ENCODE data around the gene TBC1D21. TPM values are rescaled to one million over a fixed set of nuclear protein-coding genes. Genes with fewer than 3 reads are reported as not detected.

TBC1D21 gene
- polyA plus RNA-seq, 1 donor from 2014 or later = not detected

DNA sequence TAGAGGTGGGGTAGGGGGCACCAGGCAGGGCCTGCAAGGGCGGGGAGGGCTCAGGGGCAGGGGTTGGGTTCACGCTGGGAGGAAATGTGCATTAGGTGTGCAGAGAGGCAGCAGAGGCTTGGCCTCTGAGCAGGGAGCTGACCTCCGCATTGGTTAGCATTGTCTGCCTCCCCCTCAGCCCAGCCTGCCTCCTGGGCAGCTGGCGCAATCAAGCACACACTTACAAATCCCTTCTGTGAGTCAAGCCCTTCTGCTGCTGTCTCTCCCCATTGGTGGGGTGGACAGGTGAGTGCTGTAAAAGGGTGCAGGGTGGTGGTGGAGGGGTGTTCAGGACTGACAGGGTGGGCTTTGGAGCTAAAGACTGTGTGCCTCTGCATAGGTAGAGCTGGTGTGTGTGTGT lies 62.2 kb downstream of the TBC1D21 start:
- Histone ChIP-seq H3K27me3 (ENCODE audit: insufficient read depth, low read depth, low read length) (no peaks in the 10 kb centered on the region), H3K9ac (ENCODE audit: low read length) (no peak overlapping the region)

GRCh38 chr15:73936181-73936580 lies 62.8 kb downstream of the TBC1D21 start:
- Histone ChIP-seq H4K20me1 (ENCODE audit: insufficient read depth) (no peaks in the 10 kb centered on the region), H3K4me3 (ENCODE audit: low read length) (no peak overlapping the region), H3K36me3 (ENCODE audit: insufficient read depth, low read length) (no peaks in the 10 kb centered on the region), H3F3A (ENCODE audit: insufficient read depth, low read length, poor library complexity, severe bottlenecking) (no peaks in the 10 kb centered on the region), H3K79me2 (replicated peaks; ENCODE audit: insufficient read depth, low read length) (no peaks in the 10 kb centered on the region), H3K9me3 (ENCODE audit: low read length) (no peaks in the 10 kb centered on the region), H3K4me2 (ENCODE audit: low read length) (no peak overlapping the region), H3K9me2 (ENCODE audit: insufficient read depth, low read length) (no peaks in the 10 kb centered on the region), H3K27me3 (ENCODE audit: insufficient read depth, low read depth, low read length) (no peaks in the 10 kb centered on the region), H3K9ac (ENCODE audit: low read length) (no peak overlapping the region), H2AFZ (ENCODE audit: low read depth, low read length) (no peak overlapping the region), H3K27ac (ENCODE audit: low read length) (no peak overlapping the region)
- TF ChIP-seq, protein P1, sequence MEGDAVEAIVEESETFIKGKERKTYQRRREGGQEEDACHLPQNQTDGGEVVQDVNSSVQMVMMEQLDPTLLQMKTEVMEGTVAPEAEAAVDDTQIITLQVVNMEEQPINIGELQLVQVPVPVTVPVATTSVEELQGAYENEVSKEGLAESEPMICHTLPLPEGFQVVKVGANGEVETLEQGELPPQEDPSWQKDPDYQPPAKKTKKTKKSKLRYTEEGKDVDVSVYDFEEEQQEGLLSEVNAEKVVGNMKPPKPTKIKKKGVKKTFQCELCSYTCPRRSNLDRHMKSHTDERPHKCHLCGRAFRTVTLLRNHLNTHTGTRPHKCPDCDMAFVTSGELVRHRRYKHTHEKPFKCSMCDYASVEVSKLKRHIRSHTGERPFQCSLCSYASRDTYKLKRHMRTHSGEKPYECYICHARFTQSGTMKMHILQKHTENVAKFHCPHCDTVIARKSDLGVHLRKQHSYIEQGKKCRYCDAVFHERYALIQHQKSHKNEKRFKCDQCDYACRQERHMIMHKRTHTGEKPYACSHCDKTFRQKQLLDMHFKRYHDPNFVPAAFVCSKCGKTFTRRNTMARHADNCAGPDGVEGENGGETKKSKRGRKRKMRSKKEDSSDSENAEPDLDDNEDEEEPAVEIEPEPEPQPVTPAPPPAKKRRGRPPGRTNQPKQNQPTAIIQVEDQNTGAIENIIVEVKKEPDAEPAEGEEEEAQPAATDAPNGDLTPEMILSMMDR (IDR thresholded peaks at IDR 0.05; ENCODE audit: poor library complexity, severe bottlenecking) = peak; percentile 42
- TF ChIP-seq MXI1 (conservative IDR thresholded peaks at IDR 0.05; ENCODE audit: poor library complexity, severe bottlenecking) = no peak

More for the DNA sequence above, 62.2 kb downstream of the TBC1D21 start:
- H4K20me1 ChIP-seq (ENCODE audit: insufficient read depth) = no peaks in the 10 kb centered on the region
- H3K36me3 ChIP-seq (ENCODE audit: insufficient read depth, low read length) = no peaks in the 10 kb centered on the region
- H3K9me2 ChIP-seq (ENCODE audit: insufficient read depth, low read length) = no peaks in the 10 kb centered on the region
- no peaks in the 10 kb centered on the region for H3K9me3 ChIP-seq (ENCODE audit: low read length)
- no peak overlapping the region for H3K27ac ChIP-seq (ENCODE audit: low read length)
- H3F3A ChIP-seq (ENCODE audit: insufficient read depth, low read length, poor library complexity, severe bottlenecking) = no peaks in the 10 kb centered on the region
- no peak for TF ChIP-seq MXI1 (conservative IDR thresholded peaks at IDR 0.05; ENCODE audit: poor library complexity, severe bottlenecking)
- H3K4me2 ChIP-seq (ENCODE audit: low read length) = no peak overlapping the region
- no peak overlapping the region for H2AFZ ChIP-seq (ENCODE audit: low read depth, low read length)
- no peak overlapping the region for H3K4me3 ChIP-seq (ENCODE audit: low read length)
- H3K79me2 ChIP-seq (replicated peaks; ENCODE audit: insufficient read depth, low read length) = no peaks in the 10 kb centered on the region

DNA sequence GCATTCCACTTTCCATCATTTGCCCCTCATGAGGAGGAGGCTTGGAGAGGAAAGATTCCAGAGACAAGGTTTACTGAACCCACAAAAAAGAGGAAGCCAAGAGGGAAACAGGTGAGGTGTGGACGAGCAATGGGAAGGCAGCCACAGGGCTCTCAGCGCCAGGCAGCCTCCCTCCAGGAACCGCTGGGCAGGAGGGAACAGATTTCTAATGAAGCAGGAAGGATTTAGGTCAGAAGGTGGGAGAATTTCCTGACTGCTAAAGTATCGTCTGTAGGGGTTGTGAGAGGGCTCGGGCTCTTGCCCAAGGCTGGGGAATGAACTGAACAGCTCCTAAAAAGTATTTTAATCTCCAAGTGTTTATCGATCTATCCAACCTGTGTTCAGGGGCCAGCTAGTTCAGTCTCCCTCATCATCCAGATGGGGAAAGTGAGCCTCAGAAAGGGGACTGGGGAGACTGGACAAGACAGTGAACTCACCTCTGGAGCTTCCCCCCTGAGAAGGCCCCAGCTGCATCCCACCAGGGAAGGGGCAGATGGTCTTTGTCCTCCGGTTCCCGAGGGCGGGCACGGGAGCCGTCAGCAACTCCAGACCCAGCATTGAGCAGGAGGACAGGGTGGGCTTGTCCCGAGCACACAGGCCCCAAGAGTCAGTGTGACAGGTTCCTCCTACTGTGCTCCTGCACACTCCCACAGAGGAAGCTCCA lies 63.4 kb downstream of the TBC1D21 start:
- H3K9me3 ChIP-seq (ENCODE audit: low read length) = no peaks in the 10 kb centered on the region
- H3K9ac ChIP-seq (ENCODE audit: low read length) = no peak overlapping the region
- H3K79me2 ChIP-seq (replicated peaks; ENCODE audit: insufficient read depth, low read length) = no peaks in the 10 kb centered on the region
- H4K20me1 ChIP-seq (ENCODE audit: insufficient read depth) = no peaks in the 10 kb centered on the region
- H3K4me3 ChIP-seq (ENCODE audit: low read length) = no peak overlapping the region
- H3K9me2 ChIP-seq (ENCODE audit: insufficient read depth, low read length) = no peaks in the 10 kb centered on the region
- no peaks in the 10 kb centered on the region for H3K36me3 ChIP-seq (ENCODE audit: insufficient read depth, low read length)
- TF ChIP-seq RAD21 (conservative IDR thresholded peaks at IDR 0.05) (no peak), MXI1 (conservative IDR thresholded peaks at IDR 0.05; ENCODE audit: poor library complexity, severe bottlenecking) (no peak), EP300 (conservative IDR thresholded peaks at IDR 0.05; ENCODE audit: poor library complexity, severe bottlenecking) (no peak), TAF1 (IDR thresholded peaks at IDR 0.05; ENCODE audit: low read depth) (no peak), REST (IDR thresholded peaks at IDR 0.05; ENCODE audit: borderline replicate concordance) (no peak), POLR2AphosphoS5 (IDR thresholded peaks at IDR 0.05) (no peak), SMC3 (conservative IDR thresholded peaks at IDR 0.05; ENCODE audit: poor library complexity) (no peak), EZH2 (IDR thresholded peaks at IDR 0.05; ENCODE audit: borderline replicate concordance, insufficient read depth, low read length, poor library complexity, severe bottlenecking) (no peak)
- TF ChIP-seq, protein P1 (IDR thresholded peaks at IDR 0.05; ENCODE audit: poor library complexity, severe bottlenecking) = no peak
- H3K27ac ChIP-seq (ENCODE audit: low read length) = no peak overlapping the region
- no peaks in the 10 kb centered on the region for H3F3A ChIP-seq (ENCODE audit: insufficient read depth, low read length, poor library complexity, severe bottlenecking)
- no peak overlapping the region for H3K4me2 ChIP-seq (ENCODE audit: low read length)
- H3K27me3 ChIP-seq (ENCODE audit: insufficient read depth, low read depth, low read length) = no peaks in the 10 kb centered on the region
- no peak overlapping the region for H2AFZ ChIP-seq (ENCODE audit: low read depth, low read length)

Measured in neural cell (in vitro differentiated cells).